HG03280 (cell line): ENCODE data around the gene MRE11.
"Not testable (repeated sequence)": the region's sequence is repeated elsewhere in the genome, so short reads cannot be mapped to it uniquely, and the experiment has no call there.

Experiments used
- ATAC-seq: cut with Tn5 transposase; IDR thresholded peaks from one replicate; pipeline ENCODE4 v1.9.1; 2021; ENCODE audit warnings: mild to moderate bottlenecking, moderate library complexity; ENCODE audit not compliant: unreplicated experiment

MRE11 gene

DNA sequence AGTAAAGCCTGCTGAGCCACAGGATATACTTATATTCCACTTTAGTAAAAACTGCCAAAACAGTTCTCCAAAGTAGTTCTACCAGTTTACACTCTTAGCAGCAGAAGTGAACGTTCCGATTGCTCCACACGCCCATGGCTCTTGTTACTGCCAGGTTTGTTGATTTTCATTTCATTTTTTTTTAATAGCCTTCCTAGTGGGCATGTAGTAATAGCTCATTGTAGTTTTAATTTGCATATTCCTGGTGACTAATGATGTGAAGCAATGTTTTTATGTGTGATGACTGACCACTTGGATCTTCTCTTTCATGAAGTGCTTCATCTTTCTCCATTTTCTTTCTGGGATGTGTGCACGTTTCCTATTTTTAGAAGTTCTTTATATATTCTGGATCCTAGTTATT is 13.8 kb upstream of the MRE11 start:
- ATAC-seq: no peak

DNA sequence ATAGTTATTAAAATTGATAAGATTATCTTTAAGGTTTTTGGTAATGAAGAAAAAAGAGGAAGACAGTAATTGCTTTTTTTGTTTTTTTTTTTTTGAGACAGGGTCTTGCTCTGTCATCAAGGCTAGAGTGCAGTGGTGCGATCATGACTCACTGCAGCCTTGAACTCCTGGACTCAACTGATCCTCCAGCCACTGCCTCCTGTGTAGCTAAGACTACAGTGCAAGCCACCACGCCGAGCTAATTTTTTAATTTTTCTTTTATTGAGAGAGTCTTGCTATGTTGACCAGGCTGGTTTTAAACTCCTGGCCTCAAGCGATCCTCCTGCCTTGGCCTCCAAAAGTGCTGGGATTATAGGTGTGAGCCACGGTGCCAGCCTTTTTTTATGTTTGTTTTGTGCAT is 12.9 kb upstream of the MRE11 start:
- ATAC-seq: not testable (repeated sequence)

- no peak for ATAC-seq
Measured at GRCh38 chr11:94504689-94505293, 11.1 kb upstream of the MRE11 start.

- no peak for ATAC-seq
Measured at GRCh38 chr11:94501522-94501921, 7.9 kb upstream of the MRE11 start.

- ATAC-seq: no peak
Measured at GRCh38 chr11:94500181-94500580, 6.5 kb upstream of the MRE11 start.

- ATAC-seq: peak; percentile 59
Measured at GRCh38 chr11:94494126-94494680, 559 bp upstream of the MRE11 start.

DNA sequence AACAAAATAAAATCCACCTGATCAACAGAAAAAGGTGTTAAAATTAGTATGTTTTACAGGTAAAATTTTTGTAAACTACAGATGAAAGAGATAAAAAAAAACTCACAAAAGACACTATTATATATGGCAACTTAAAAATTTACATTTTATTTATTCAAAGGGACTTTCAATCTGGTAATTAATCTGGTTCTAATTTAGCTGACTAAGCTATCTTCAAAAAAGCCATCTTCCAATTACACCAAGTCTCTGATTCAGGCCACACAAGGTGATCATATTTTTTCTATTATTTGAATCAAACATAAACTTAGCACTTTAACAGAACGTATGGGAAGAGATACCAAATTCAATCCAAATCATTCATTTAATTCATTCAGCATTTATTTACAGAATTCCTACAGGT is 7.6 kb downstream of the MRE11 start:
- ATAC-seq: no peak

GRCh38 chr11:94481342-94481741 is 12.3 kb downstream of the MRE11 start:
- ATAC-seq: no peak

GRCh38 chr11:94477624-94478023 is 16.0 kb downstream of the MRE11 start:
- no peak for ATAC-seq

DNA sequence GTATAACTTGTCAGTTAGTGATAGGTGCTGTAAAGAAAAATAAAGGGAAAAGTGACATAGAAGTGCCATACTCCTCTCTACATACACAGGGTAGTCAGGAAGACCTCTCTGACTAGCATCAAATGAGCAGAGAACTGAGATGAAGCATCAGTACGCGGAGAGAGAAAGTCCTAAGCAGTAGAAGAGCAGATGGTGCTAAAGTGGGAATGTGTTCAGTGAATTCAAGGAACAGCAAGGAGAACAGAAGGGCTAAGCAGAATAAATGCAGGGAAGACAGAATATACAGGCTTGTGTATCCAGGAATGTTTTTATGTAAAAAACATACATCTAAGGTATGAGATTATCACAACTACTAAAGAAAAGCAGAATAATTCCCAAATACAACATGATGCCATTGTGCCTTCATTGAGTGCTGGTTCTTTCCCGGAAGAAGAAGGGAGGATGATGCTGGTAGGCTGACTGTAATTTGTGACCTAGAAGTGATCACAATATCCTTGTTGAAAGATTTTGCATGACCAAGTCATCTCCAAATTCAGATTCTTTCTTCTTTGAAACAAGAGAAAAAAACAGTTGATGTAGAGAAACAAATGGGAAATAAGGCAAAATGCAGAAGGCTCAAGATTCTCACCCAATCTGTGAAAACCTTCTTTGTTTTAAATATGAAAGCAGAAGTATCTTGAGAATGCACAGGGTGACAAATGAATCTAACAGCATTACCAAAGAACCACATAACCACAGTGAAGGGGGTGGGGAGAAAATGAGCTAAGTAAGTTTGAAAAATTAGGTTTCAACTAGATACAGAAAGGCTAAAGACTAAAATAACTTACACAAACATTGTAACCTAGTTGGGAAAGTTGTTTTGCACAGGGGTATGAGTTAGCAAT is 20.5 kb downstream of the MRE11 start:
- ATAC-seq: peak; percentile 80

DNA sequence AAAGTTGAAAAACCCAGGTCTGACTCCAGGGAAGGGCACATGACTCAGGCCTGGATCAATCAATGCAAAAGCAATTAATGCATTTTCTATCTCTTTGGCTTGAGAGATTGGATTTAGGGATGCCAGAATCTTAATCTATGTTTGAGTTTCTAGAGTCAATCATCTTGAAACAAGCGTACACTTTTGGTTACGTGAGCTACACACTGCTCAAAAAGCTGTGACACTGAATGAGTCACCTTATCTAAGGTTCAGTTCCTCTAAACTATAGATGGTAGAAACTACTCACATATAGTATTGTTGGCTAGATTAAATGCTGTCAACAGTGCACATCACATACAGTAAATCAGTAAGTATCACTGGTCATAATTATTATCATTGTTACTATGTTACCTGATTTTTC is 24.2 kb downstream of the MRE11 start:
- ATAC-seq: peak; percentile 81

DNA sequence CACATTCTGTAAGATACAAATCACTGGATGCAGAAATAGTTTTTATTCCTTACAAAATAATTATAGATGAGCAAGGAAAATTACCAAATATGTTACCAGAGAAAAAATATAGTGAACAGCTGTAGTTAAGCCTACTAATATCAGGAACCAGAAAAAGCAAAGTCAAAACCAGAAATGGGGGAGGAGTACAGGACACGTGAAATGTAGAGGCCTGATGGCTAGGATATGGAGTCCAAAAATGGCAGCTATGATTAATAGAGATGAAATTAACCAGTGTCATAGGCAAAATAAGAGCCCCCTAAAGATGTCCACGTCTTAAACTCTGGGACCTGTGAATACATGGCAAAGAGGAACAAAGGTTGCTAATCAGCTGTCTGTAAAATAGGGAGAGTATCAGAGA is 34.1 kb downstream of the MRE11 start:
- no peak for ATAC-seq

GRCh38 chr11:94457118-94458029 is 36.3 kb downstream of the MRE11 start:
- ATAC-seq: no peak

DNA sequence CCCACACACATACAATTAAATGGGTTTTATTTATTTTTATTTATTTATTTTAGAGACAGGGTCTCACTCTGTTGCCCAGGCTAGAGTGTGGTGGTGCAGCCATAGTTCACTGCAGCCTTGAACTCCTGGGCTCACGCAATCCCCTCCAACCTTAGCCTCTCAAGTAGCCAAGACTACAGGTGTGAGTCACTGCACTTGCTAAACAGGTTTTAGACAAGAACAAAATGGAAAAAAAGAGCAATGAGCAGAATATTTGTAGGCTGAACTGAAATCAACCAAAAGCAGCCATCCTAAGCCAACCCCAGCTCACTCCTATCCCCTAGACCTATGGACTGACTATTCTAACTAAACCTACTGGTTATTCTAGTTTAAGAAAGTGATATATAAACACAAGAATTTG is 37.8 kb downstream of the MRE11 start:
- ATAC-seq: no peak

GRCh38 chr11:94454301-94454700 is 39.3 kb downstream of the MRE11 start:
- ATAC-seq: no peak

DNA sequence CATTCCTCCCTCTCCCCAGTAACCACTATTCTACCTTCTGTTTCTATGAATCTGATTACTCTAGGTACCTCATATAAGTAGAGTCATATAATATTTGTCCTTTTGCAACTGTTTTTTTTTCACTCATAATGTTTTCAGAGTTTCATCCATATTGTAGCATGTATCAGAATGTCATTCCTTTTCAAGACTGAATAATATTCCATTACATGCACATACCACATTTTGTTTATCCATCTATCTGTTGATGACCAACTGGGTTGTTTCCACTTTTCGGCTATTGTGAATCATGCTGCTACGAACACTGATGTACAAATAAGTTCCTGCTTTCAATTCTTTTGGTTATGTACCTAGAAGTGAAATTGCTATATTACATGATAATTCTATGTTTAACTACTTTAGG is 40.7 kb downstream of the MRE11 start:
- ATAC-seq: no peak

DNA sequence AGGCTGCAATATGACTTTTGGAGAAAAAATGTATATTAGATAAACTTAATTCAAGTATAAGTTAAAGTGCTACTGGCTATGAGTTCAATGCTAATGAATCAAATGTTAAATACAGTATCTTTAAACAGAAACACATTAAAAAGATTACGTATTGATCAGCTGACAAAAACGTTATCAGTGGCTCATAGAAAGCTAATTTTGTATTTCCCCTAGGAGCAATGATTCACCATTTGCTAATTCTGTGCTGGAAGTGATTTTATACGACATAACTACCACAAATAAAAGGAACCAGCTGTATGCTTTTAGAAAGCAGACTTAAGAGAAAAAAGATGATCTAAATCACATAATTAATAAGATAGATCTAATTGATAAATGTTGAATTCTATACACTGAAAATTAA is 43.6 kb downstream of the MRE11 start:
- no peak for ATAC-seq

DNA sequence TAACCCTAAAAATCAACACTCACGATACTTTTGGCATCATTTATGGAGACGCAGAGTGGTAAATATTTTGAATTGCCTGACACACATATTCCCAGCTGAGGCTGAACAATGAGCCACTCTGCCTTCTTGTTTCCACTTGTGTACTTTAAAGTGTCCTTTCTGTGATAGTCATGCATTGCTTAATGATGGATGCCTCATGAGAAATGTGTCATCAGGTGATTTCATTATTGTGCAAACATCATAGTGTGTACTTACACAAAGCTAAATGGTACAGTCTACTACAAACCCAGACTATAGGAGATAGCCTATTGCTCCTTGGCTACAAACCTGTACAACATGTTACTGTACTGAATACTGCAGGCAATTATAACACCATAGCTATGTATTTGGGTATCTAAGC is 44.2 kb downstream of the MRE11 start:
- ATAC-seq: no peak

DNA sequence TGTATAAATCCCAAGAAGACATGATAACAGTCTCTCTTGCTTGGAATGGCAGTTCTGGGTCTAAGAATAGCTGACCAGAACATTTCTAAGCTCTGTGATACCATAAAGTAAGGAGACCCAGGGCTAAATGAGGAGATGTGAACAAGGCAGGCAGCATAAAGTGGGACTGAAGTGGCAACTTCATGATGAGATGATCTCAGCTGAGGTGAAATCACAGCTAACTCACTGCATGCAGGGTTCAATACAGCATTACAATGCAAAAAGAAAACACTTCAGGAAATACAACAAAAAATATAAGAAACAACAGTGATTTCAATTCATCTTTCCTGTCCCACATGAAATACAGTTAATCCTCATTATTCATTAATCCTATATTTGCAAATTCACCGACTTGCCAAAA is 44.6 kb downstream of the MRE11 start:
- ATAC-seq: no peak

- ATAC-seq: no peak
Measured at GRCh38 chr11:94447149-94447548, 46.5 kb downstream of the MRE11 start.

GRCh38 chr11:94445641-94446040 is 48.0 kb downstream of the MRE11 start:
- ATAC-seq: no peak
